BLaER1 (cell line): ENCODE results near the gene SUMO4.
"Not testable (repeated sequence)": the region's sequence is repeated elsewhere in the genome, so short reads cannot be mapped to it uniquely, and the experiment has no call there.

Experiments
- H3K27ac ChIP-seq: shearing (Covaris generic); formaldehyde crosslinking; 2 replicates; pipeline ENCODE4 v1.8.1; 2022
- H3K27me3 ChIP-seq: shearing (Covaris generic); formaldehyde crosslinking; 2 replicates; pipeline ENCODE4 v1.8.1; 2022
- H3K36me3 ChIP-seq: shearing (Covaris generic); formaldehyde crosslinking; 2 replicates; pipeline ENCODE4 v1.8.1; 2022
- H3K4me1 ChIP-seq: shearing (Covaris generic); formaldehyde crosslinking; 2 replicates; pipeline ENCODE4 v1.8.1; 2022
- H3K4me2 ChIP-seq: shearing (Covaris generic); formaldehyde crosslinking; 2 replicates; pipeline ENCODE4 v1.8.1; 2022
- H3K4me3 ChIP-seq: shearing (Covaris generic); formaldehyde crosslinking; 2 replicates; pipeline ENCODE4 v1.8.1; 2022
- H3K9ac ChIP-seq: shearing (Covaris generic); formaldehyde crosslinking; 2 replicates; pipeline ENCODE4 v1.8.1; 2022
- H3K9me3 ChIP-seq: shearing (Covaris generic); formaldehyde crosslinking; 2 replicates; pipeline ENCODE4 v1.8.1; 2022
- H4K20me1 ChIP-seq: shearing (Covaris generic); formaldehyde crosslinking; 2 replicates; pipeline ENCODE4 v1.8.1; 2022
- Cebpa-rat ChIP-seq: shearing (Covaris generic); IDR thresholded peaks from 2 replicates; pipeline ENCODE4 v1.8.1; 2022

The SUMO4 gene

DNA sequence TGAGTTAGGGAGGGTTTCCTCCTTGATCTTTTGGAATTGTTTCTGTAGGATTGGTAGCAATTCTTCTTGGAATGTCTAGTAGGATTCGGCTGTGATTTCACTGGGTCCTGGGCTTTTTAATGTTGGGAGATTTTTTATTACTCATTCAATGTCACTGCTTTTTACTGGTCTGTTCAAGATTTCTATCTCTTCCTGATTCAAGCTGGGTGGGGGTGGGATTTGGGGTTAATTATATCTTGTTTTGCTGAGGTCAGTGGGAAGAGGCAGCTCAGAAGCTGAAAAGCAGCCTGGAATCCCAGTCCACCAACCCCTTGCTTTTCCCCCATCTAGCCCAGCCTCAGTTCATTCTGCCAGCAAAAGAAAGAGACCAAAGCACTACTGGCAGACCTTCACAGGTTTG, 39.6 kb downstream of the SUMO4 start:
- H3K27me3 ChIP-seq = no peaks in the 10 kb centered on the region

DNA sequence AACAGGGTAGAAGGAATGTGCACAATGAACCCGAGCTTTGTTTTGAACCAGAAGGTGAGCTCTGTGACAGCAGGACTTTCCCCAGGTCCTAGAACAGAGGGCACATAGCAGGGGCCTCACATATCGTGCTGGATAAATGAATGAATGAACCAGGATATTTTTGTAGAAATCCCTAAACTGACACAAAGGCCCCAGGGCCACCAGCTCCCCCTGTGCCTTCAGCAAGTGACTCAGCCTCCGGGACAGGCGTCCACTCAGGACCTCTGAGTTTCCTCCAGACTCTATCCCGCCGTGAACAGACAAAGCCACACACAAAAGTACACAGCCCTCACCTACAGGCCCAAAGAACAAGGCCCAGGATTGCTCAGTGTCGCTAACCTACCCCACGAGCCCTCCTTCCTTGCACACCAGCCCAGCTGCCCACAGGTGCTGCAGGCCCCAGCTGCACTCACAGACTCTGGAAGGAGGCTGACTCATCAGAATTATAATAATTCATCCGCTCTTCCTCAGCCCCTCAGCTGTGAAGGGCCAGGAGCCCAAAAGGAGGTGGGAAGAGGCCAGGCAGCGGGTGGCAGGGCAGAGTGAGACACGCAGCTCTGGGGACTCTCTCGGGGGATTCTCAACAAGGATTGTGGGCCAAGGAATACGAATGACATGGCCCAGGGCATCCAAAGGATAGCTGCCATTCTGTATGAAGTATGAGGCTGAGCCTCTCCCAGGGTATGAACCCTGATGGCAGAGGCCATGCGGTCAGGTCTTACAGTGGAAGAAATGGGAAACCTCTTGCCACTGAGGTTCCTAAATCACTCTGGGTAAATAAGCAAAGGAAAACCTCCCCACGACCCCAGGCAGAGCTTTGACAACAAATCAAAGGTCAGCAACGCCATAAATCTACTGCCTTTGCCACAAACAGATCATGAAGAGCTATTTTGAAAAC, 40.9 kb downstream of the SUMO4 start:
- Histone ChIP-seq H3K27me3 (no peaks in the 10 kb centered on the region), H3K4me3 (no peak overlapping the region), H3K4me2 (peak overlapping the region; percentile 42), H3K9me3 (no peaks in the 10 kb centered on the region), H3K36me3 (no peaks in the 10 kb centered on the region), H4K20me1 (no peaks in the 10 kb centered on the region), H3K27ac (peak overlapping the region; percentile 18; the same call in 1 of the 2 replicates), H3K9ac (peak overlapping the region; percentile 4; the same call in 1 of the 2 replicates), H3K4me1 (peaks cover 23% of the 10 kb centered on the region)
- TF ChIP-seq Cebpa-rat = no peak

More for the DNA sequence above, 39.6 kb downstream of the SUMO4 start:
- TF ChIP-seq Cebpa-rat = no peak
- H3K27ac ChIP-seq = no peak overlapping the region
- H3K36me3 ChIP-seq = no peaks in the 10 kb centered on the region
- no peak overlapping the region for H3K4me3 ChIP-seq
- no peak overlapping the region for H3K4me2 ChIP-seq
- no peaks in the 10 kb centered on the region for H4K20me1 ChIP-seq
- peaks cover 23% of the 10 kb centered on the region for H3K4me1 ChIP-seq
- no peak overlapping the region for H3K9ac ChIP-seq
- no peaks in the 10 kb centered on the region for H3K9me3 ChIP-seq

DNA sequence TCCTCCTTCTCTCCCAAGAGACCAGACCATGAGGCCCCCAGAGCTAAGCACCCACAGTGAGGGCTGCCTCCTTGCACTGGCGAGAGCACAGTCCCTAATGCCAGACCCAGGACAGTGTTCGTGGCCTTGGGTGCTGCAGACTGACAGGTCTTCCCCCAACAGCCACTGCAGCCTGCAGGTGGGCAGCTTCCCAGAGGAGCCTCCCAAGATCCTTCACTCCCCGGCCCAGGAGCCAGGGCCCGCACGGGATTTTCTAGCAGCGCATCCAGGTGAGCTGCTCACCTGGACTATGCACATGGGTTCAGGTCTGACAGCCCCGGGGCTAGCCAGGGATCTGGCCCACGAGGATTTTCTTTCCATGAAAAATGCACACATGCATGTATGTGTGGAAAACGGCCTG, 41.7 kb downstream of the SUMO4 start:
- Histone ChIP-seq H3K4me1 (peaks cover 23% of the 10 kb centered on the region), H3K9me3 (no peaks in the 10 kb centered on the region), H4K20me1 (no peaks in the 10 kb centered on the region), H3K4me2 (peak overlapping the region; percentile 42), H3K4me3 (no peak overlapping the region), H3K9ac (peak overlapping the region; percentile 4; the same call in 1 of the 2 replicates), H3K27ac (peak overlapping the region; percentile 18; the same call in 1 of the 2 replicates), H3K36me3 (peaks cover 1% of the 10 kb centered on the region), H3K27me3 (no peaks in the 10 kb centered on the region)
- TF ChIP-seq Cebpa-rat = no peak

DNA sequence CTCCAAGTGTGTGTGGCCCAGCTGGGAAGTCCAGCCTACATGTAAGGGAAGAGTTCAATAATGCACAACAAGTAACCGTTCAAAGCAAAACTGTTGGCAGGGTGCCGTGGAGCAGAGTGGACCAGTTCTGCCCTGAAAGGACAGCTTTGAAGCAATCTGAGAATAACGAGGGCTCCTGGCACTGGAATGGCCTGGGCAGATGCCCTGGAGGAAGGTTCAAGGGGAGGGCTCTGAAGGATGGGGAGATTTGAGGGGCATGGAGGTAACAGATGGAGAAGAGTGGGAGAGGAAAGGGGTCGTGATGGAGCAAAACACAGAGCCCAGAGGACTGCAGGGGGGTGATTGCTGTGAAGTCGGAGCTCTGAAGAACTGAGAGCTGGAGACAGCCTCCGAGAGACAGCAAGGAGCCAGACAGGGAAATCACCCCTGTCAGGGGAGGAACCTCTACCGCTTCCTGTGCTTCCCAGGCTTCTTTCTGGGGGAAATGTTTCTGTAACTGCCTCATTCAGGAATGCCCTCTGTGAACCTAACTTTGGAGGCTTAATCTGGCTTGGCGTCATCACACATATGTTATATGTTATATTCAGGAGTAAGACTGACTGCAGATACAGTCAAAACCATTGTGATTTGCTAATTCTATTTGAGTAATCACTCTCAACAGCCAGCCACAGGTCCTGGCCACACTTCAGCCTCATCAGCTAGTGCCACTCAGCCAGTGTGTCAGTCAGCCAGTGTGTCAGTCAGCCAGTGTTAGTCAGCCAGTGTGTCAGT, 43.5 kb downstream of the SUMO4 start:
- no peak overlapping the region for H3K4me3 ChIP-seq
- H3K4me1 ChIP-seq = peaks cover 17% of the 10 kb centered on the region
- no peak overlapping the region for H3K9ac ChIP-seq
- no peaks in the 10 kb centered on the region for H3K27me3 ChIP-seq
- no peaks in the 10 kb centered on the region for H4K20me1 ChIP-seq
- H3K9me3 ChIP-seq = no peaks in the 10 kb centered on the region
- peaks cover 18% of the 10 kb centered on the region for H3K36me3 ChIP-seq
- H3K4me2 ChIP-seq = no peak overlapping the region
- H3K27ac ChIP-seq = no peak overlapping the region
- TF ChIP-seq Cebpa-rat = no peak

DNA sequence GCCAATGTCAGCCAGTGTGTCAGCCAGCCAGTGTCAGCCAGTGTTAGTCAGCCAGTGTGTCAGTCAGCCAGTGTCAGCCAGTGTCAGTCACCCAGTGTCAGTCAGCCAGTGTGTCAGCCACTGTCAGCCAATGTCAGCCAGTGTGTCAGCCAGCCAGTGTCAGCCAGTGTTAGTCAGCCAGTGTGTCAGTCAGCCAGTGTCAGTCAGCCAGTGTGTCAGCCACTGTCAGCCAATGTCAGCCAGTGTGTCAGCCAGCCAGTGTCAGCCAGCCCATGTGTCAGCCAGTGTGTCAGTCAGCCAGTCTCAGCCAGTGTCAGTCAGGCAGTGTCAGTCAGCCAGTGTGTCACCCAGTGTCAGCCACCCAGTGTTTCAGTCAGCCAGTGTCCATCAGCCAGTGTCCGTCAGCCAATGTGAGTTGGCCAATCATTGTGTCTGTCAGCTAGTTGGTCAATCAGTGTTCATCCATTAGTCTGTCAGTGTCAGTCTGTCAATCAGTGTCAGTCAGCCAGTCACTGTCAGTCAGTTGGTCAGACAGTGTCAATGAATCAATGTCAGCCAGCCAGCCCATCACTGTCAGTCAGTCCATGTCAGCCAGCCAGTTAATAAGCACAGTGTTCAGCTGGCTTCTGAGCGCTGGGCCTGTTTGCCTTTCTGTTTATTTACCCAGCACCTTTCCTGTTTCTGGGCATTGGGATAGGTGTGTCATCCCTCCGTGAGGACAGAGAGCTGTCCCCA, 44.5 kb downstream of the SUMO4 start:
- not testable (repeated sequence) for H3K9ac ChIP-seq, H4K20me1 ChIP-seq, H3K9me3 ChIP-seq, H3K4me2 ChIP-seq, H3K4me3 ChIP-seq, H3K27ac ChIP-seq, H3K27me3 ChIP-seq
- peaks cover 26% of the 10 kb centered on the region for H3K4me1 ChIP-seq
- peaks cover 27% of the 10 kb centered on the region for H3K36me3 ChIP-seq

DNA sequence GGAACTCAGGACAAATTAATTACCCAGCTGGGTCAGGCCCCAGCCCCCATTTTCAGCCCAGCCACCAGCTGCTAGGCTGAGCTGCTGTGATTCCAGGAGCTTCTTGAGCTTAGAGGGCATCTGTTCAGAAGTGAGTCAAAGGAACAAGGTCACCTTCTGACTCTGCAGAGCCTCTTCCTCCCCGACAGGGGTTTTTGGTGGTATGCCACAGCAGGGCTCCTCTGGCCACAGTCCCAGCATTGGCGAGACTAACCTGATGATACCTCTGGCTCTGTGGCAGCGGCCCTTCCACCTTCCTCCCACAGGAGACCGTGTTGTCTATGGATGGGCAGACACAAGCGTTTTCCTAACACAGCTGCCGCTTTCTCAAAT, 45.0 kb downstream of the SUMO4 start:
- Histone ChIP-seq H3K4me3 (no peak overlapping the region), H3K27ac (no peak overlapping the region), H3K27me3 (no peaks in the 10 kb centered on the region), H4K20me1 (no peaks in the 10 kb centered on the region), H3K4me1 (peaks cover 31% of the 10 kb centered on the region), H3K36me3 (peaks cover 32% of the 10 kb centered on the region), H3K4me2 (no peak overlapping the region), H3K9me3 (no peaks in the 10 kb centered on the region), H3K9ac (no peak overlapping the region)
- no peak for TF ChIP-seq Cebpa-rat

DNA sequence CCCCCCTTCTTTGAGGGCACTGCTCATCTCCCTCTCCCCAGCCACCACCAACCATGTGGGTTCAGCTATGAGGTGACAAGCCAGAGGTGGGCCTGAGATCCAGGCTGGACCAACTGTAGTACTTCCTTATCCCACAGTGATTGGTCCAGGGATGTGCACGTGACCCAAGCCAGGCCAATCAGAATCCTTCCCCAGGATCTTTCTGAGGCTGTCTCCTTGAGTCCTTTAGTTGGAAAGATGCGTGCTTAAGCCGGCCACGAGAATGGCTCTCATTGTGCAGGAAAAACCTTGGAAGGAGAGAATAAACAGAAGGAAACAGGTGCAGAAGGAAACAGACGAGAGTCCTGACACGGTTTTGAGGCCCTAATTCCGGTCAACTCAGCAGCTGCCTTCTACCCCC, 45.5 kb downstream of the SUMO4 start:
- no peak for TF ChIP-seq Cebpa-rat
- Histone ChIP-seq H3K4me3 (no peak overlapping the region), H3K27ac (no peak overlapping the region), H3K9ac (no peak overlapping the region), H3K4me1 (peaks cover 32% of the 10 kb centered on the region), H4K20me1 (no peaks in the 10 kb centered on the region), H3K4me2 (no peak overlapping the region), H3K9me3 (no peaks in the 10 kb centered on the region), H3K27me3 (no peaks in the 10 kb centered on the region), H3K36me3 (peaks cover 37% of the 10 kb centered on the region)

DNA sequence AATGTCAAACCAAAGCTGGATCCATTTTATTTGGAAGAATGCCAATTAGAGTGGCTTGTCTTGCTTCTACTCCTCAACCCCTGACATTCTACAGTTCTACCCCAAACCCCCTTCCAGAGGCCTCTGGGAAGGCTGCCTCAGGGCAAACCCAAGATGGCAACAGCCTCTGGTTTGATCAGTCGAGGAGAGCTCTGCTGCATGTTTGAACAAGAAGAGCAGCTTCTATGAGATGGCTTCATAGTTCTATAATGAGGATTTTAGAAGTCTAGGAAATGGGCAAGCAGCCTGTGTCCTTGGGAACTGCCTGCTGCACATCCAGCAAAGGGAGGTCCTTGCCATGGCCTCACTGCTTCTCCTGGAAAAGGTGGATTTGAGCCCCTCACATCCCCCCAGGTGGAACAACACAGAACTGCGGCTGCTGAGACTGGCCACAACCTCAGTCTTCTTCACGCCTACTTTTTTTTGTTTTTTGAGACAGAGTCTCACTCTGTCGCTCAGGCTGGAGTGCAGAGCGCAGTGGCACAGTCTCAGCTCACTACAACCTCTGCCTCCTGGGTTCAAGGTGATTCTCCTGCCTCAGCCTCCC, 46.8 kb downstream of the SUMO4 start:
- no peak overlapping the region for H3K4me3 ChIP-seq
- H4K20me1 ChIP-seq = no peaks in the 10 kb centered on the region
- H3K4me2 ChIP-seq = no peak overlapping the region
- no peak for TF ChIP-seq Cebpa-rat
- no peaks in the 10 kb centered on the region for H3K27me3 ChIP-seq
- peaks cover 50% of the 10 kb centered on the region for H3K36me3 ChIP-seq
- H3K9me3 ChIP-seq = peaks cover 5% of the 10 kb centered on the region; the same call in 1 of the 2 replicates
- no peak overlapping the region for H3K27ac ChIP-seq
- H3K9ac ChIP-seq = no peak overlapping the region
- H3K4me1 ChIP-seq = peaks cover 19% of the 10 kb centered on the region

DNA sequence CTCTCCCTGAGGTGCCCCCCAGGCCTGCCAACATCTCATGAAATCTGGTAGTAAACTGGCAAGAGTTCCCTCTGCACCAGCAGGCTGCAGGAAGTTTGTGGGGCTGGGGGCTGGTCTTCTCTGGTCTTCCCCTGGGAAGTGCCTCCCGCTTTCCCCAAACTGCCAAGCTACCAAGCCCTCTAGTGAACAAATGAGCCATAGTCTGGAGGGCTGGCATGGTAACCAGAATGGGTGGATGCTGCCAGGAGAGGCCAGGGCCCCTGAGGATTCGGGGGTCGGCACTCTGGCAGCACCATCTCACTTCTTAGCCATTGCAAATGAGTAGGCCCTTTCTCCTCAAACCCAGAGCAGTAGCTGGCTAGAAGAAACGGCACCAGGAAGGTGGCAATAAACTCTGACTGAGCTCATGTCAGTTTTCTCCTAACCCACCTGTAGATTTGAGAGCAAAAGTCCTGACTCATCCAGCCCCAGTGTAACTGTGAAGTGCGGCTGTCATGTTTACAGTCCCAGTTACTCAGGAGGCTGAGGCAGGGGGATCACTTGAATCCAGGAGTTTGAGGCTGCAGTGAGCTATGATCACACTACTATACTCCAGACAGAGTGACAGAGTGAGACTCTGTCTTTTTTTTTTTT, 48.9 kb downstream of the SUMO4 start:
- Histone ChIP-seq H3K27me3 (no peaks in the 10 kb centered on the region), H3K4me3 (no peak overlapping the region), H3K9me3 (peaks cover 5% of the 10 kb centered on the region; the same call in 1 of the 2 replicates), H3K27ac (0 out of 2 replicates have a peak overlapping the region, but pooled peaks have one; percentile 32), H4K20me1 (peaks cover 8% of the 10 kb centered on the region), H3K4me2 (peak overlapping the region; percentile 23), H3K9ac (no peak overlapping the region), H3K36me3 (peaks cover 71% of the 10 kb centered on the region), H3K4me1 (peaks cover 24% of the 10 kb centered on the region)
- TF ChIP-seq Cebpa-rat = no peak
